ENCODE results near the gene ERBB4. TPM values are rescaled to one million over a fixed set of nuclear protein-coding genes. Genes with fewer than 3 reads are reported as not detected.

ERBB4 gene
- total RNA-seq, 2 experiments from 2014 or later = not detected

- Histone ChIP-seq H3K36me3 (ENCODE audit: insufficient read depth, low read length) (no peaks in the 10 kb centered on the region), H3K27me3 (ENCODE audit: control insufficient read depth in 1 of 2, insufficient read depth in 2 of 2, low read length in 2 of 2) (no peaks in the 10 kb centered on the region), H3K27ac (ENCODE audit: low read depth in 1 of 2, low read length in 2 of 2) (no peak overlapping the region), H3K4me3 (ENCODE audit: low read length) (no peak overlapping the region), H3K4me1 (ENCODE audit: insufficient read depth, low read length) (no peaks in the 10 kb centered on the region), H3K9me3 (ENCODE audit: control insufficient read depth in 1 of 2, insufficient read depth in 1 of 2, low read length in 2 of 2) (no peaks in the 10 kb centered on the region)
- intact Hi-C loops (cut with DNase I, micrococcal nuclease) = no loop called here
- ATAC-seq (ENCODE audit: poor library complexity) = no peak
- H3K4me1 Mint-ChIP-seq (ENCODE audit: low read depth) = no peaks in the 10 kb centered on the region
- H3K4me3 Mint-ChIP-seq = no peak overlapping the region
- ChIA-PET CTCF (no interaction called here), POLR2A (no interaction called here)
- DNase-seq = no peak
- no peaks in the 10 kb centered on the region for H3K27me3 Mint-ChIP-seq
- TF ChIP-seq, protein P1, sequence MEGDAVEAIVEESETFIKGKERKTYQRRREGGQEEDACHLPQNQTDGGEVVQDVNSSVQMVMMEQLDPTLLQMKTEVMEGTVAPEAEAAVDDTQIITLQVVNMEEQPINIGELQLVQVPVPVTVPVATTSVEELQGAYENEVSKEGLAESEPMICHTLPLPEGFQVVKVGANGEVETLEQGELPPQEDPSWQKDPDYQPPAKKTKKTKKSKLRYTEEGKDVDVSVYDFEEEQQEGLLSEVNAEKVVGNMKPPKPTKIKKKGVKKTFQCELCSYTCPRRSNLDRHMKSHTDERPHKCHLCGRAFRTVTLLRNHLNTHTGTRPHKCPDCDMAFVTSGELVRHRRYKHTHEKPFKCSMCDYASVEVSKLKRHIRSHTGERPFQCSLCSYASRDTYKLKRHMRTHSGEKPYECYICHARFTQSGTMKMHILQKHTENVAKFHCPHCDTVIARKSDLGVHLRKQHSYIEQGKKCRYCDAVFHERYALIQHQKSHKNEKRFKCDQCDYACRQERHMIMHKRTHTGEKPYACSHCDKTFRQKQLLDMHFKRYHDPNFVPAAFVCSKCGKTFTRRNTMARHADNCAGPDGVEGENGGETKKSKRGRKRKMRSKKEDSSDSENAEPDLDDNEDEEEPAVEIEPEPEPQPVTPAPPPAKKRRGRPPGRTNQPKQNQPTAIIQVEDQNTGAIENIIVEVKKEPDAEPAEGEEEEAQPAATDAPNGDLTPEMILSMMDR (IDR thresholded peaks at IDR 0.05) = no peak
- H3K36me3 Mint-ChIP-seq (ENCODE audit: low read depth) = no peaks in the 10 kb centered on the region
- H3K27ac Mint-ChIP-seq = no peak overlapping the region
- peaks cover 7% of the 10 kb centered on the region for H3K9me3 Mint-ChIP-seq
Observed at GRCh38 chr2:211361383-211361782, 1177.2 kb downstream of the ERBB4 start.

GRCh38 chr2:211359347-211359746, 1179.3 kb downstream of the ERBB4 start:
- Mint-ChIP-seq H3K4me3 (no peak overlapping the region), H3K9me3 (peaks cover 6% of the 10 kb centered on the region), H3K4me1 (ENCODE audit: low read depth) (no peaks in the 10 kb centered on the region), H3K27me3 (no peaks in the 10 kb centered on the region), H3K36me3 (ENCODE audit: low read depth) (no peaks in the 10 kb centered on the region), H3K27ac (no peak overlapping the region)
- H3K36me3 ChIP-seq (ENCODE audit: insufficient read depth, low read length) = no peaks in the 10 kb centered on the region
- no peak overlapping the region for H3K4me3 ChIP-seq (ENCODE audit: low read length)
- POLR2A ChIA-PET = no interaction called here
- H3K4me1 ChIP-seq (ENCODE audit: insufficient read depth, low read length) = no peaks in the 10 kb centered on the region
- CTCF ChIA-PET = interaction anchor here (1.3 kb wide), 1 partner anchor 12 kb away, joined by 3 read pairs; no protein-coding TSS in a partner anchor
- intact Hi-C loops (cut with DNase I, micrococcal nuclease) = no loop called here
- TF ChIP-seq, protein P1 (IDR thresholded peaks at IDR 0.05) = no peak
- H3K9me3 ChIP-seq (ENCODE audit: control insufficient read depth in 1 of 2, insufficient read depth in 1 of 2, low read length in 2 of 2) = no peaks in the 10 kb centered on the region
- no peak for ATAC-seq (ENCODE audit: poor library complexity)
- DNase-seq = no peak
- no peaks in the 10 kb centered on the region for H3K27me3 ChIP-seq (ENCODE audit: control insufficient read depth in 1 of 2, insufficient read depth in 2 of 2, low read length in 2 of 2)
- no peak overlapping the region for H3K27ac ChIP-seq (ENCODE audit: low read depth in 1 of 2, low read length in 2 of 2)

DNA sequence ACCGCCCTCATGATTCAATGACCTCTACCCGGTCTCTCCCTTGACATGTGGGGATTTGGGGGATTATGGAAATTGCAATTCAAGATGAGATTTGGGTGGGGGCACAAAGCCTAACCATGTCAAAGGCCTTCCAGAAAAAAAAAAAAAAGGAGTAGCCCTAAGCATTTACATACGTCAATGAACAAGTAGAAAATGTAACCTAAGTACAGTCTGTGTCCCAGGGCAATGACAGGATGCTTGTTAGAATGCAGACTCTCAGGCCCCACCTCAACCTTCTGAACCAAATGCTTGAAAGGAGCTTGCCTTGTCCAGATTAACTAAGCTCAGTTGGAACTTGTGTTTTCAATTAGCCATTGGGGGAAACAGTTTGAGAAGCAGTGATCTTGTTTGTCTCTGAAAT, 1180.1 kb downstream of the ERBB4 start:
- ATAC-seq (ENCODE audit: poor library complexity) (no peak), DNase-seq (no peak)
- Histone ChIP-seq H3K27ac (ENCODE audit: low read depth in 1 of 2, low read length in 2 of 2) (no peak overlapping the region), H3K36me3 (ENCODE audit: insufficient read depth, low read length) (no peaks in the 10 kb centered on the region), H3K4me3 (ENCODE audit: low read length) (no peak overlapping the region), H3K4me1 (ENCODE audit: insufficient read depth, low read length) (no peaks in the 10 kb centered on the region), H3K27me3 (ENCODE audit: control insufficient read depth in 1 of 2, insufficient read depth in 2 of 2, low read length in 2 of 2) (no peaks in the 10 kb centered on the region), H3K9me3 (ENCODE audit: control insufficient read depth in 1 of 2, insufficient read depth in 1 of 2, low read length in 2 of 2) (no peaks in the 10 kb centered on the region)
- CTCF ChIA-PET = no interaction called here
- Mint-ChIP-seq H3K36me3 (ENCODE audit: low read depth) (no peaks in the 10 kb centered on the region), H3K9me3 (peaks cover 3% of the 10 kb centered on the region), H3K4me1 (ENCODE audit: low read depth) (no peaks in the 10 kb centered on the region), H3K27me3 (no peaks in the 10 kb centered on the region), H3K4me3 (no peak overlapping the region), H3K27ac (no peak overlapping the region)
- TF ChIP-seq, protein P1 (IDR thresholded peaks at IDR 0.05) = no peak
- POLR2A ChIA-PET = no interaction called here
- intact Hi-C loops (cut with DNase I, micrococcal nuclease) = no loop called here

Measured in CD4-positive, alpha-beta T cell (primary cell).